Sciatic nerve (tissue), 2 donors: ENCODE data around the gene SV2B. TPM values are rescaled to one million over a fixed set of nuclear protein-coding genes. Genes with fewer than 3 reads are reported as not detected.

ENCODE experiments used
- ATAC-seq: fragments of 200-7000 bp; cut with Tn5 transposase; one replicate; pipeline ENCODE4 v1.9.1; 2020; ENCODE audit warnings: mild to moderate bottlenecking, moderate library complexity
- DNase-seq: peaks from one replicate; pipeline ENCODE4 v3.0.0-alpha.2; 2020; ENCODE audit warnings: low spot score
- intact Hi-C: fragments of 100-400 bp; cut with DNase I; formaldehyde crosslinking; loops from one replicate; pipeline ENCODE4 v1.14.2; 2022
- total RNA-seq: library from RNA; stranded (reverse); fragmentation: NEBNext Ultra II Directional; extraction: Animal tissue kit (Norgen Biotek cat#: 25700); gene quantifications from one replicate; pipeline ENCODE4 v1.2.1, GENCODE V29; 2021
- donor health status: DM: no; HTN: no; CAD: no.
- donor health status: DM: no; HTN: no; CAD: no.

Gene SV2B
- total RNA-seq, 1 donor from 2014 or later: 19.1 TPM

- DNase-seq (no peak), ATAC-seq (no peak)
- intact Hi-C loops: no loop called here
Measured at GRCh38 chr15:91129436-91129835, 29.4 kb downstream of the SV2B start.

- ATAC-seq: no peak
- intact Hi-C loops: no loop called here
- DNase-seq: no peak
Measured at GRCh38 chr15:91132079-91132478, 32.0 kb downstream of the SV2B start.

GRCh38 chr15:91133511-91133910 lies 33.5 kb downstream of the SV2B start:
- no peak for DNase-seq
- intact Hi-C loops: no loop called here
- no peak for ATAC-seq

GRCh38 chr15:91135201-91136130 lies 35.4 kb downstream of the SV2B start:
- DNase-seq: no peak
- intact Hi-C loops: no loop called here
- ATAC-seq: no peak

- DNase-seq: no peak
- ATAC-seq: no peak
- intact Hi-C loops: no loop called here
Measured at GRCh38 chr15:91136386-91136923, 36.4 kb downstream of the SV2B start.

GRCh38 chr15:91140601-91141000 lies 40.5 kb downstream of the SV2B start:
- ATAC-seq (no peak), DNase-seq (no peak)
- intact Hi-C loops: no loop called here

- ATAC-seq (no peak), DNase-seq (no peak)
- intact Hi-C loops: no loop called here
Measured at GRCh38 chr15:91141097-91141496, 41.0 kb downstream of the SV2B start.

- intact Hi-C loops: no loop called here
- no peak for DNase-seq
- no peak for ATAC-seq
Measured at GRCh38 chr15:91142106-91142744, 42.2 kb downstream of the SV2B start.

GRCh38 chr15:91142946-91143345 lies 42.9 kb downstream of the SV2B start:
- DNase-seq (no peak), ATAC-seq (no peak)
- intact Hi-C loops: no loop called here

GRCh38 chr15:91146728-91147127 lies 46.7 kb downstream of the SV2B start:
- DNase-seq: no peak
- ATAC-seq: no peak
- intact Hi-C loops: no loop called here

- no peak for ATAC-seq
- no peak for DNase-seq
- intact Hi-C loops: no loop called here
Measured at GRCh38 chr15:91148243-91148642, 48.2 kb downstream of the SV2B start.

GRCh38 chr15:91150502-91151160 lies 50.6 kb downstream of the SV2B start:
- DNase-seq (no peak), ATAC-seq (no peak)
- intact Hi-C loops: no loop called here

- intact Hi-C loops: no loop called here
- no peak for DNase-seq
- ATAC-seq: no peak
Measured at GRCh38 chr15:91151781-91152563, 51.9 kb downstream of the SV2B start.

GRCh38 chr15:91152896-91153581 lies 53.0 kb downstream of the SV2B start:
- no peak for ATAC-seq
- DNase-seq: no peak
- intact Hi-C loops: no loop called here

- no peak for ATAC-seq
Measured at GRCh38 chr15:91153954-91154353, 53.9 kb downstream of the SV2B start.

GRCh38 chr15:91156175-91156726 lies 56.2 kb downstream of the SV2B start:
- no peak for ATAC-seq
- intact Hi-C loops: no loop called here
- DNase-seq: no peak

More at GRCh38 chr15:91153954-91154353, 53.9 kb downstream of the SV2B start:
- intact Hi-C loops: no loop called here
- DNase-seq: no peak

GRCh38 chr15:91158415-91159394 lies 58.6 kb downstream of the SV2B start:
- no peak for ATAC-seq
- intact Hi-C loops: no loop called here
- no peak for DNase-seq
